GM08714 (cell line): ENCODE data around the gene MINK1.

Experiments used
- H3K4me3 ChIP-seq: fragments of 200-500 bp; sonication (Bioruptor generic); 2 replicates; pipeline ENCODE4 v1.5.1; 2014; ENCODE audit warnings: mild to moderate bottlenecking, low read length, inconsistent platforms
- ZNF274 ChIP-seq: IDR thresholded peaks from 2 replicates; pipeline ENCODE4 v1.6.1; 2012; ENCODE audit warnings: mild to moderate bottlenecking, low read depth, low read length

MINK1 gene

DNA sequence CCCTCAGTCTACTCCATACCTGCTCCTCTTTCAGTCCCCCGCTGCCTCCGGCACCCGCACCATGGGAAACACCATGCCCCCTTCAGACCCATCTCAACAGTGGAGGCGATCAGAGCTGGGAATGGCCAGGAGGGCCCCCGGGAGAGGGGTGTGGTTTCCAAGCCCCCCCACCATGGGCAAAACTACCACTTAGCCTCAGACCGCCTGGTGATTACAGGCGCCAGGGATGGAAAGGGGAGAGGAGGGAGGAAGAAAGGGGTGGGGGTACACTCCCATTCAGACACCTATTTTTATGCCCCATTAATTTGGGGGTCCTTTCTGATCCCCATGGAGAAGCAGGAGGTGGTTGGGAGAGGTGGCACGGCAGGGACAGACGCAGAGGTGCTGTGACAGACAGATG is 30.9 kb upstream of the MINK1 start, which contains the start of gene C17orf114:
Gene C17orf114, minus strand, starts transcription at position 101 of the 400 bp plus-strand sequence.
- TF ChIP-seq ZNF274: no peak
- no peak within 1 kb of the TSS for H3K4me3 ChIP-seq

- TF ChIP-seq ZNF274: no peak
- H3K4me3 ChIP-seq: peak overlapping the region; percentile 92
These were observed 26.7 kb upstream of the MINK1 start for GRCh38 chr17:4806456-4806776.

DNA sequence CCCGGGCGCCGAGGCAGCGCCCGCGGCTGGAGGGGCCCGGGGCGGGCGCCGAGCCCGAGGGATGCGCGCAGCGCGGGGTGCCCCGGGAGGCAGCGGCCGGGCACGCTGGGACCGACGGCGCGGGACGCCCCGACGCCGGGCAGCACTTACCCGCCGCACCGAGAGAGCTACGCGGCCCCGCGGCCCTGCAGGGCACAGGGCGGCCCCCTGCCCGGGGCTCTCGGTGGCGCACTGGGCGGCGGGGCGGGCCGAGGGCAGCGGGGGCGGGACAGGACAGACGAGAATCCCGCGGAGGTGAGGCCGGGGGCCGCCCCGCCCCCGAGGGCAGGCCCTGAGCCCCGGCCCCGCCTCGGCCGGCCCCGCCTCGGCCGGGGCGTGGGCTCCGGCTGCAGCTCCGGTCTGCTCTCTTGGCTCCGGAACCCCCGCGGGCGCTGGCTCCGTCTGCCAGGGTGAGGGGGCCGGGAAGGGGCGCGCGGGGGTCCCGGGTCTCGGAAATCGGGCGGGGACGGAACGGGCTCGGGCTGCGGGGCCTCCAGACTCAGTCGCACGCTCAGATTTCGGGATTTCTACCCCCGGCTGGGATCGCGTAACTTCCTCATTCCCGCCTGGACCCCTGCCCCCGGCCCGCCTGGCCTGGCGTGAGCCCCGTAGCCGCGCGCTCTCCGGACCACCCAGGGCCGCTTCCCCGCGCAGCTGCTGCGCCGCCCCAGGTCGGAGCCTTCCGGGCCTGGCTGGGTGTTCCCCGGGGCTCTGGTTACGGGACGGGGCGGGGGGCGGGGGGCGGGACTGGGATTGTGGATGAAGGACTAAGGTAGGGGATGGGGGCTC is 26.1 kb upstream of the MINK1 start, which contains the start of gene PLD2:
Gene PLD2, plus strand, starts transcription at position 376 of the 828 bp plus-strand sequence. CDS start 621 bp downstream, outside the sequence.
- H3K4me3 ChIP-seq: peak within 1 kb of the TSS; percentile 92
- no peak for TF ChIP-seq ZNF274

GRCh38 chr17:4807605-4808377 is 25.3 kb upstream of the MINK1 start:
- peak overlapping the region; percentile 92; the same call in 1 of the 2 replicates for H3K4me3 ChIP-seq

DNA sequence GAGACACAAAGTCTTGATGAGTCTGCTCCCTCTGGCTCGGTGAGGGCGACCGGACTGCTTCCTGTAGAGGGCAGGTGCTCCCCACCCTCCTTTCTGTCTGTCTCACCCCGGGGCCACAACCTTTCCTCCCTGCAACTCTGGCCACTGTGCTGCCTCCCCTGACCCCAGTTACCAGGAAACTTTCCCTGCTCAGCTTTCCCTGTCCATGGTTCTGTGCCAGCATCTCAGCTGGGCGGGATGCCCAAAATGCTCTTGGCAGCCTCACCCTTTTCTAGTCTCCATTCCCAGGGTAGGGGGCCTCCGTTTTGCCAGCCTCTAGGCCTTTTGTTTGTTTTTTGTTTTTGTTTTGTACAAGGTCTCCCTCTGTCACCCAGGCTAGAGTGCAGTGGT is 24.8 kb upstream of the MINK1 start:
- H3K4me3 ChIP-seq: no peak overlapping the region
- no peak for TF ChIP-seq ZNF274

More at GRCh38 chr17:4807605-4808377, 25.3 kb upstream of the MINK1 start:
- TF ChIP-seq ZNF274: no peak

GRCh38 chr17:4810696-4811290 is 22.3 kb upstream of the MINK1 start:
- no peak overlapping the region for H3K4me3 ChIP-seq
- no peak for TF ChIP-seq ZNF274

DNA sequence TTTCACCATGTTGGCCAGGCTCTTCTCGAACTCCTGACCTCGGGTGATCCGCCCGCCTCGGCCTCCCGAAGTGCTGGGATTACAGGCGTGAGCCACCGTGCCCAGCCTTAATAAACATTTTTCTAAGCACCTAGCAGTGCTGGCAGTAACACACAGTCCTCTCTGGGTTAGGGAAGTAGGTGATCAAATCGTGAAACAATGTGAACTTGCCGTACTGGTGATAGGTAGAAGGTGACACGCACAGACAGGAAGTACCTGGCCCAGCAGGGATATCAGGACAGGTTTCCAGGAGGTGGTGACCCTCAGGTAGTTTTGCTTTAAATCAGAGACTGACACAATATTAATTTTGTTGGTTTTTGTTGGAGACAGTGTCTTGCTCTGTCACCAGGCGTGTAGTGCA is 21.7 kb upstream of the MINK1 start:
- no peak for TF ChIP-seq ZNF274
- no peak overlapping the region for H3K4me3 ChIP-seq

GRCh38 chr17:4812690-4813089 is 20.4 kb upstream of the MINK1 start:
- no peak for TF ChIP-seq ZNF274
- no peak overlapping the region for H3K4me3 ChIP-seq

DNA sequence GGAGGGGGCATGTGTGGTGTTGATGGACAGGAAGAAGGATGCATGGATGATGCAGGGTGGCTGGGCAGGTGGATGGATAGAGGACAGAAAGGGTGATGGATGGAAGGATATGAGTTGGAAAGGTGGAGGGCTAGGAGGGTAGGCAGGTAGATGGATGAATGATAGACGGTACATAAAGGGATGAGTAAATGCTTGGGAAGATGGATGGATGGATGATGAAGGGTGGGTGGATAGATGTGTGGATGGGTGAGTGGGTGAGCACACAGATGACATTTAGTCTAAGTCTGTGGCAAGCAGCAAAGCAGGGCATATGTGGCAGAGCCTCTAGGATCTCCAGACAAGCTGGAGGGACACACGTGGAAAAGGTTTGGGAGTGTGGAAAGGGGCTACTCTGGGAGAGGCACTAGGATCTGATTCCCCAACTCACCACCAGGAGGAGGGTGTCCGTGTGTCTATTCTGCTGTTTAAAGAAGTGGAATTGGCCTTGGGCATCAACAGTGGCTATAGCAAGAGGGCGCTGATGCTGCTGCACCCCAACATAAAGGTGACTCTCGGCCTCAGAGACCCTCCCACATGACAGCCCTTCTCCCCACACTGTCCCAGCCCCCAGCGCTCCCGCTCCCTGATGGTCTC is 18.0 kb upstream of the MINK1 start:
- no peak overlapping the region for H3K4me3 ChIP-seq
- TF ChIP-seq ZNF274: no peak

- no peak for TF ChIP-seq ZNF274
These were observed 16.3 kb upstream of the MINK1 start for GRCh38 chr17:4816826-4817225.

GRCh38 chr17:4818276-4818675 is 14.9 kb upstream of the MINK1 start:
- no peak for TF ChIP-seq ZNF274
- no peak overlapping the region for H3K4me3 ChIP-seq

More at GRCh38 chr17:4816826-4817225, 16.3 kb upstream of the MINK1 start:
- no peak overlapping the region for H3K4me3 ChIP-seq

DNA sequence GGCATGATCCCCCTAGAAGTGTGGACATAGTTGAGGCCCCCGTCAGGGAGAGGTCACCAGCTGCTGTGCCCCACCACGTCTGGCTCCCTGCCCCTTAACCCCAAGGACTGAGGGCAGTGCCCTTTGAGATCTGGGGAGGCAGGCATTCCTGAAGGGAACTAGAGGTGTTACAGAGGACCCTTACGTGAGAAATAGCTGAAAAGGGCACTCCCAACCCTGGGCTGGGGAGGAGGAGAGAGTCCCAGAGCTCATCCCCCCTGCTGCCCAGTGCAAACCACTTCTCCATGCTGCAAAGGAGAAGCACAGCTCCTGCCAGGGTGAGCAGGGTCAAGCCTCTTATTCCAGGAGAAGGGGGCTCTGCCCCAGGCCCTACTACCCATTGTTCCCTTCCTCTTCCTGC is 10.3 kb upstream of the MINK1 start:
- no peak overlapping the region for H3K4me3 ChIP-seq

GRCh38 chr17:4823373-4824089 is 9.6 kb upstream of the MINK1 start:
- no peak overlapping the region for H3K4me3 ChIP-seq
- TF ChIP-seq ZNF274: no peak

More for the DNA sequence above, 10.3 kb upstream of the MINK1 start:
- no peak for TF ChIP-seq ZNF274
